H1 (cell line): ENCODE results near the gene UIMC1. TPM values are rescaled to one million over a fixed set of nuclear protein-coding genes. Genes with fewer than 3 reads are reported as not detected.

Experiments
- CTCF ChIA-PET: fragments of 300-600 bp; sonication (Branson Sonifier 250); formaldehyde crosslinking; loops from one replicate; lab custom pipeline; 2021; ENCODE audit not compliant: partially characterized antibody; lab: Charles Lee
- POLR2A ChIA-PET: fragments of 300-600 bp; sonication (Branson Sonifier 250); formaldehyde crosslinking; loops from one replicate; lab custom pipeline; 2021; ENCODE audit warnings: inconsistent platforms; ENCODE audit not compliant: partially characterized antibody; lab: Charles Lee
- DNase-seq, 2 experiments: peaks; one replicate each; pipeline versions ENCODE4 v3.0.0 to v3.0.0-alpha.2; 2010 to 2022; ENCODE audit warnings: low spot score in 2 of 2, low read depth in 1 of 2, mixed read lengths in 1 of 2
- FAIRE-seq: peaks from 2 replicates; lab custom pipeline; 2011; peaks lifted over from hg19 to GRCh38; lab: Jason Lieb, UNC
- H2AFZ ChIP-seq: 2 replicates; pipeline ENCODE4 v1.8.1; 2012; ENCODE audit warnings: low read length, inconsistent platforms
- H2AK5ac ChIP-seq: 2 replicates; pipeline ENCODE4 v1.6.1; 2013; ENCODE audit warnings: low read depth, low read length
- H2BK120ac ChIP-seq: replicated peaks from 2 replicates; pipeline ENCODE3; 2013; ENCODE audit warnings: low read depth, low read length, inconsistent platforms
- H2BK12ac ChIP-seq: 2 replicates; pipeline ENCODE4 v1.6.1; 2013; ENCODE audit warnings: low read depth, low read length
- H2BK15ac ChIP-seq: 2 replicates; pipeline ENCODE4 v1.6.1; 2013; ENCODE audit warnings: low read length
- H2BK20ac ChIP-seq: 2 replicates; pipeline ENCODE4 v1.6.1; 2013; ENCODE audit warnings: low read length
- H2BK5ac ChIP-seq: 2 replicates; pipeline ENCODE4 v1.6.1; 2013; ENCODE audit warnings: low read depth, low read length
- H3K14ac ChIP-seq: 2 replicates; pipeline ENCODE4 v1.6.1; 2013; ENCODE audit warnings: inconsistent platforms; ENCODE audit not compliant: insufficient read length
- H3K18ac ChIP-seq: 2 replicates; pipeline ENCODE4 v1.6.1; 2013; ENCODE audit warnings: low read length; ENCODE audit errors: extremely low read depth
- H3K23ac ChIP-seq: 2 replicates; pipeline ENCODE4 v1.6.1; 2013; ENCODE audit warnings: inconsistent platforms; ENCODE audit not compliant: insufficient read length
- H3K23me2 ChIP-seq: 2 replicates; pipeline ENCODE4 v1.6.1; 2013; ENCODE audit warnings: low read depth, low read length
- H3K27ac ChIP-seq: 2 replicates; pipeline ENCODE4 v1.6.1; 2011; ENCODE audit warnings: low read depth, low read length, inconsistent platforms
- H3K27me3 ChIP-seq, 4 experiments: replicated peaks in 1 of 4; 1 replicate in 1 of 4; 2 replicates in 3 of 4; pipeline versions ENCODE4 v1.6.1 to v1.8.1; 2011 to 2013; ENCODE audit warnings: low read length in 3 of 4, mild to moderate bottlenecking in 3 of 4, inconsistent platforms in 2 of 4, mixed read lengths in 2 of 4, moderate library complexity in 1 of 4; ENCODE audit not compliant: control insufficient read depth in 3 of 4, insufficient read depth in 3 of 4; ENCODE audit errors: extremely low read depth in 1 of 4
- H3K36me3 ChIP-seq, 4 experiments: 2 replicates each; pipeline versions ENCODE4 v1.6.1 to v1.8.1; 2011 to 2013; ENCODE audit warnings: mild to moderate bottlenecking in 4 of 4, low read length in 3 of 4, moderate library complexity in 2 of 4, control low read depth in 1 of 4, inconsistent platforms in 1 of 4; ENCODE audit not compliant: insufficient read depth in 4 of 4, control insufficient read depth in 2 of 4
- H3K4ac ChIP-seq: replicated peaks from 2 replicates; pipeline ENCODE3; 2013; ENCODE audit warnings: low read length, low read depth, mixed read lengths, inconsistent platforms; ENCODE audit not compliant: insufficient read length
- H3K4me1 ChIP-seq, 4 experiments: replicated peaks in 1 of 4; 1 replicate in 1 of 4; 2 replicates in 3 of 4; pipeline versions ENCODE4 v1.6.1 to v1.8.1; 2011 to 2013; ENCODE audit warnings: low read length in 3 of 4, inconsistent platforms in 2 of 4, mixed read lengths in 1 of 4; ENCODE audit not compliant: insufficient read depth in 4 of 4, control insufficient read depth in 3 of 4
- H3K4me2 ChIP-seq, 2 experiments: 2 replicates each; pipeline versions ENCODE4 v1.6.1 to v1.8.1; 2011 to 2013; ENCODE audit warnings: low read depth in 2 of 2, low read length in 2 of 2, control low read depth in 1 of 2, inconsistent platforms in 1 of 2, mild to moderate bottlenecking in 1 of 2; ENCODE audit not compliant: insufficient read depth in 1 of 2
- H3K4me3 ChIP-seq, 4 experiments: fragments of 200-600, 300-600 bp in 1 of 4; sonication (generic), shearing (Covaris generic), sonication (Bioruptor Twin) in 1 of 4; 2 replicates each; pipeline versions ENCODE4 v1.5.1 to v1.8.1; 2011 to 2016; ENCODE audit warnings: low read length in 4 of 4, low read depth in 3 of 4, control low read depth in 2 of 4, inconsistent platforms in 2 of 4, mild to moderate bottlenecking in 2 of 4, mixed read lengths in 1 of 4, moderate library complexity in 1 of 4; ENCODE audit not compliant: insufficient read depth in 2 of 4; ENCODE audit errors: extremely low read depth in 1 of 4
- H3K56ac ChIP-seq: replicated peaks from 2 replicates; pipeline ENCODE3; 2013; ENCODE audit warnings: low read depth, mild to moderate bottlenecking, mixed read lengths, low read length, inconsistent platforms; ENCODE audit not compliant: insufficient read length
- H3K79me1 ChIP-seq: 2 replicates; pipeline ENCODE4 v1.6.1; 2013; ENCODE audit warnings: low read depth, low read length, control low read depth
- H3K79me2 ChIP-seq, 2 experiments: 2 replicates each; pipeline versions ENCODE4 v1.6.1 to v1.8.1; 2012 to 2013; ENCODE audit warnings: low read length in 2 of 2, mild to moderate bottlenecking in 2 of 2, inconsistent platforms in 1 of 2; ENCODE audit not compliant: insufficient read depth in 2 of 2, control insufficient read depth in 1 of 2
- H3K9ac ChIP-seq, 4 experiments: replicated peaks in 1 of 4; 1 replicate in 1 of 4; 2 replicates in 3 of 4; pipeline versions ENCODE4 v1.6.1 to v1.8.1; 2011 to 2013; ENCODE audit warnings: low read depth in 3 of 4, low read length in 3 of 4, control low read depth in 2 of 4, mild to moderate bottlenecking in 2 of 4, moderate library complexity in 2 of 4, inconsistent platforms in 1 of 4; ENCODE audit errors: extremely low read depth in 1 of 4
- H3K9me3 ChIP-seq, 2 experiments: 2 replicates each; pipeline versions ENCODE4 v1.6.1 to v1.8.1; 2012 to 2013; ENCODE audit warnings: mild to moderate bottlenecking in 2 of 2, moderate library complexity in 2 of 2, control low read depth in 1 of 2, inconsistent platforms in 1 of 2, low read depth in 1 of 2, low read length in 1 of 2, mixed read lengths in 1 of 2; ENCODE audit not compliant: insufficient read depth in 2 of 2
- H4K20me1 ChIP-seq, 2 experiments: replicated peaks in 1 of 2; 2 replicates each; pipeline versions ENCODE3 to v1.8.1; 2011 to 2013; ENCODE audit warnings: inconsistent platforms in 2 of 2, low read length in 2 of 2, mild to moderate bottlenecking in 1 of 2; ENCODE audit not compliant: insufficient read depth in 2 of 2, control insufficient read depth in 1 of 2
- H4K5ac ChIP-seq: 2 replicates; pipeline ENCODE4 v1.6.1; 2013; ENCODE audit warnings: low read length, low read depth, mixed read lengths, inconsistent platforms; ENCODE audit not compliant: insufficient read length
- H4K8ac ChIP-seq: 2 replicates; pipeline ENCODE4 v1.8.0; 2013; ENCODE audit warnings: mild to moderate bottlenecking, moderate library complexity, low read length, inconsistent platforms; ENCODE audit not compliant: insufficient read depth; ENCODE audit errors: extremely low read depth
- H4K91ac ChIP-seq: replicated peaks from 2 replicates; pipeline ENCODE3; 2013; ENCODE audit warnings: low read length, mixed read lengths, inconsistent platforms; ENCODE audit not compliant: insufficient read length
- BACH1 ChIP-seq: IDR thresholded peaks from 2 replicates; pipeline ENCODE4 v1.6.1; 2012; ENCODE audit warnings: low read length, improper control_type of control experiment
- CHD2 ChIP-seq: IDR thresholded peaks from 2 replicates; pipeline ENCODE4 v1.6.1; 2012; ENCODE audit warnings: low read length, improper control_type of control experiment
- EGR1 ChIP-seq: IDR thresholded peaks from 2 replicates; pipeline ENCODE4 v1.6.1; 2011; ENCODE audit warnings: low read depth, low read length, borderline replicate concordance
- EZH2 ChIP-seq: fragments of 200-600 bp; sonication (generic); IDR thresholded peaks from 2 replicates; pipeline ENCODE4 v1.7.1; 2012; ENCODE audit warnings: low read depth, mild to moderate bottlenecking, moderate library complexity, low read length, inconsistent platforms; ENCODE audit not compliant: severe bottlenecking
- GABPA ChIP-seq: IDR thresholded peaks from 2 replicates; pipeline ENCODE4 v1.6.1; 2011; ENCODE audit warnings: mild to moderate bottlenecking, low read length, moderate library complexity, borderline replicate concordance; ENCODE audit not compliant: insufficient read depth
- GTF2F1 ChIP-seq: IDR thresholded peaks from 2 replicates; pipeline ENCODE4 v1.6.1; 2012; ENCODE audit warnings: low read depth, low read length, improper control_type of control experiment, borderline replicate concordance
- HDAC6 ChIP-seq: IDR thresholded peaks from one replicate; pipeline ENCODE4 v1.7.1; 2012; ENCODE audit warnings: low read depth, mild to moderate bottlenecking, inconsistent platforms, low read length, moderate library complexity
- MAFK ChIP-seq: IDR thresholded peaks from 2 replicates; pipeline ENCODE4 v1.6.1; 2012; ENCODE audit warnings: low read depth, mild to moderate bottlenecking, improper control_type of control experiment, low read length
- SIX5 ChIP-seq: IDR thresholded peaks from 2 replicates; pipeline ENCODE4 v1.6.1; 2011; ENCODE audit warnings: mild to moderate bottlenecking, low read depth, low read length
- TAF7 ChIP-seq: optimal IDR thresholded peaks from 2 replicates; pipeline ENCODE3; 2011; ENCODE audit warnings: low read depth, mild to moderate bottlenecking, inconsistent platforms, low read length, moderate library complexity, borderline replicate concordance
- TCF12 ChIP-seq: IDR thresholded peaks from 2 replicates; pipeline ENCODE4 v1.6.1; 2011; ENCODE audit warnings: low read depth, mild to moderate bottlenecking, low read length
- WGBS, 2 experiments: shearing (Covaris generic) in 1 of 2; methylation state at CpG; one replicate each; pipeline versions ENCODE4 v1.1.6 to v1.1.7; 2013 to 2015; ENCODE audit warnings: low lambda C conversion rate in 2 of 2, mixed read lengths in 2 of 2, inconsistent platforms in 1 of 2, low coverage in 1 of 2, missing lambda C conversion rate in 1 of 2; ENCODE audit not compliant: insufficient replicate concordance in 2 of 2, insufficient coverage in 1 of 2, insufficient read length in 1 of 2; ENCODE audit errors: extremely low coverage in 1 of 2, missing lambda C conversion rate in 1 of 2; 5-methylcytosine and 5-hydroxymethylcytosine counted together
- polyA plus RNA-seq, 7 experiments: library from polyadenylated mRNA; depleted of rRNA in 3 of 7; stranded (reverse) in 5 of 7; unstranded in 2 of 7; fragments of >200 nt in 5 of 7; fragments of 200-250 nt in 2 of 7; gene quantifications; 1 replicate in 5 of 7; 2 replicates in 1 of 7; 4 replicates in 1 of 7; pipeline versions ENCODE4 v1.2.1 to v1.2.3, GENCODE V29; 2011 to 2013; ENCODE audit warnings: missing spikeins in 2 of 7, mixed read lengths in 2 of 7
- total RNA-seq: library from RNA; stranded (reverse); fragmentation: NEBNext Ultra II Directional; extraction: Animal tissue kit (Norgen Biotek cat#: 25700); gene quantifications from 2 replicates; pipeline ENCODE4 v1.2.1, GENCODE V29; 2021
- TF ChIP-seq, protein P1 (sequence below): IDR thresholded peaks from 2 replicates; pipeline ENCODE4 v1.6.1; 2012; ENCODE audit warnings: inconsistent platforms
- TF ChIP-seq, protein P2 (sequence below): IDR thresholded peaks from 2 replicates; pipeline ENCODE4 v1.6.1; 2011; ENCODE audit warnings: low read length, improper control_type of control experiment

The UIMC1 gene
- total and polyA plus RNA-seq, 2 of the 8 experiments (the other 6 are each of a cell fraction or from before 2014, with no cell fraction given), result 12.8 to 43.7 TPM

GRCh38 chr5:176980818-176981217 is 25.8 kb downstream of the UIMC1 start:
- H3K4me1 ChIP-seq, result no peaks in the 10 kb centered on the region
- H3K79me2 ChIP-seq, result peaks cover 0 to 8% of the 10 kb centered on the region in 2 experiments; a peak in 2 of 4 replicates
- no peak overlapping the region for H3K18ac ChIP-seq
- H3K9ac ChIP-seq, result no peak overlapping the region
- WGBS, 2 experiments, result 87% methylated on average over 7 of the region's 7 CpGs; no CpG with 5 or more reads in 1 of the 2 experiments
- no peak overlapping the region for H4K91ac ChIP-seq
- H4K8ac ChIP-seq, result no peak overlapping the region
- H3K79me1 ChIP-seq, result peaks cover 3% of the 10 kb centered on the region; the same call in 1 of the 2 replicates
- ChIA-PET POLR2A (interaction anchor here (1.2 to 1.6 kb wide), 2 partner anchors 9 to 25 kb away, joined by 3 to 6 read pairs; partner anchors contain the start of gene UIMC1), CTCF (interaction anchor here (1.5 kb wide), 1 partner anchor 91 kb away, joined by 3 read pairs; no protein-coding TSS in a partner anchor)
- H3K9me3 ChIP-seq, result peaks cover 4 to 15% of the 10 kb centered on the region in 2 experiments; a peak in 3 of 4 replicates
- H2BK20ac ChIP-seq, result no peak overlapping the region
- no peaks in the 10 kb centered on the region for H3K23me2 ChIP-seq
- no peak overlapping the region for H3K4me2 ChIP-seq
- H3K27me3 ChIP-seq, result no peaks in the 10 kb centered on the region
- FAIRE-seq (no peak), DNase-seq (no peak)
- no peak overlapping the region for H2AK5ac ChIP-seq
- no peak overlapping the region for H2AFZ ChIP-seq
- peaks cover 6 to 38% (median 23%) of the 10 kb centered on the region in 4 experiments for H3K36me3 ChIP-seq
- peaks cover 0 to 7% of the 10 kb centered on the region in 2 experiments for H4K20me1 ChIP-seq
- H3K14ac ChIP-seq, result no peak overlapping the region
- H2BK5ac ChIP-seq, result no peak overlapping the region
- no peak overlapping the region for H3K56ac ChIP-seq
- H3K4me3 ChIP-seq, result no peak overlapping the region
- no peak overlapping the region for H4K5ac ChIP-seq
- H2BK12ac ChIP-seq, result no peak overlapping the region
- no peak overlapping the region for H3K4ac ChIP-seq
- H2BK15ac ChIP-seq, result no peak overlapping the region
- no peak overlapping the region for H3K23ac ChIP-seq
- no peak overlapping the region for H2BK120ac ChIP-seq
- H3K27ac ChIP-seq, result no peak overlapping the region
- TF ChIP-seq EZH2 (no peak), TCF12 (no peak), MAFK (no peak), CHD2 (no peak), GABPA (no peak), GTF2F1 (no peak), EGR1 (no peak), SIX5 (no peak), BACH1 (no peak), HDAC6 (no peak), TAF7 (no peak)
- TF ChIP-seq, protein P1, sequence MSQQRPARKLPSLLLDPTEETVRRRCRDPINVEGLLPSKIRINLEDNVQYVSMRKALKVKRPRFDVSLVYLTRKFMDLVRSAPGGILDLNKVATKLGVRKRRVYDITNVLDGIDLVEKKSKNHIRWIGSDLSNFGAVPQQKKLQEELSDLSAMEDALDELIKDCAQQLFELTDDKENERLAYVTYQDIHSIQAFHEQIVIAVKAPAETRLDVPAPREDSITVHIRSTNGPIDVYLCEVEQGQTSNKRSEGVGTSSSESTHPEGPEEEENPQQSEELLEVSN, result no peak
- TF ChIP-seq, protein P2, sequence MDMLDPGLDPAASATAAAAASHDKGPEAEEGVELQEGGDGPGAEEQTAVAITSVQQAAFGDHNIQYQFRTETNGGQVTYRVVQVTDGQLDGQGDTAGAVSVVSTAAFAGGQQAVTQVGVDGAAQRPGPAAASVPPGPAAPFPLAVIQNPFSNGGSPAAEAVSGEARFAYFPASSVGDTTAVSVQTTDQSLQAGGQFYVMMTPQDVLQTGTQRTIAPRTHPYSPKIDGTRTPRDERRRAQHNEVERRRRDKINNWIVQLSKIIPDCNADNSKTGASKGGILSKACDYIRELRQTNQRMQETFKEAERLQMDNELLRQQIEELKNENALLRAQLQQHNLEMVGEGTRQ, result no peak
